ENCODE measurements around the gene AP1G2. TPM values are rescaled to one million over a fixed set of nuclear protein-coding genes. Genes with fewer than 3 reads are reported as not detected.
A peak's percentile ranks its signal among the peaks of the same experiment; 100 is the strongest.

Gene AP1G2
- total and polyA plus RNA-seq, 2 of the 13 experiments (the other 11 are each of a cell fraction or from before 2014, with no cell fraction given), result 96.9 to 611 TPM

GRCh38 chr14:23609411-23610089 lies 42.0 kb upstream of the AP1G2 start (continued):
- 0 out of 2 replicates have a peak, but pooled peaks have one; percentile 20 for TF ChIP-seq KIAA2018 (CRISPR knock-in tag; IDR thresholded peaks at IDR 0.05; ENCODE audit: borderline replicate concordance)
- peak; percentile 63; the same call in 1 of the 2 replicates for TF ChIP-seq HMG20A (CRISPR knock-in tag; IDR thresholded peaks at IDR 0.05; ENCODE audit: borderline replicate concordance)
- peak; percentile 58; the same call in 1 of the 2 replicates for TF ChIP-seq CREB3 (CRISPR knock-in tag; IDR thresholded peaks at IDR 0.05)
- TF ChIP-seq ISX (CRISPR knock-in tag; conservative IDR thresholded peaks at IDR 0.05), result peak; percentile 85; the same call in 1 of the 2 replicates
- peak; percentile 74; the same call in 1 of the 2 replicates for TF ChIP-seq MIER2 (CRISPR knock-in tag; IDR thresholded peaks at IDR 0.05)
- 0 out of 2 replicates have a peak, but pooled peaks have one; percentile 44 for TF ChIP-seq ZNF597 (CRISPR knock-in tag; IDR thresholded peaks at IDR 0.05)
- peak; percentile 66; the same call in 1 of the 2 replicates for TF ChIP-seq ZHX1 (CRISPR knock-in tag; IDR thresholded peaks at IDR 0.05; ENCODE audit: low read depth)
- peak; percentile 88; the same call in 1 of the 2 replicates for TF ChIP-seq KDM3A (CRISPR knock-in tag; IDR thresholded peaks at IDR 0.05; ENCODE audit: low read depth)
- 0 out of 2 replicates have a peak, but pooled peaks have one; percentile 22 for TF ChIP-seq HNRNPL (IDR thresholded peaks at IDR 0.05; ENCODE audit: low read depth, low read length)
- TF ChIP-seq KLF16 (CRISPR knock-in tag; IDR thresholded peaks at IDR 0.05), result peak; percentile 7 to 65; a peak in 2 of 4 replicates
